ENCODE measurements around the gene MFAP2.

DNA sequence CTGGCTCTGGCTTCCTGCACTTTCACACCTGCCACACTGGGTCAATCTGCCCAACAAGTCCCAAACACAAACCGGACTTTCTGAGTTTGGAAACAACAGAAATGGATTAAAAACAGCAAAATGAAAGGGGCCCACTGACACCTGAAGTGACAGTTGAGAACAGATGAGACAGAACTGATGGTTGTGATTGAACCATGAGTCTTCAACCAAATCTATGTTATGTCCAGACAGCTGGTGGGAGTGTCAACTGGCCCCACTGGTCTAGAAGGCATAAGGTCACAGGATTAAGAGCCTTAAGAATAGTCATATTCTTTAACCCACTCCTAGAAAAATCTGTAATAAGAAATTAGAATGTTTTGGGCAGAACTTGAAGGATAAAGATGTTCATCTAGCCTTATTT is 44.3 kb upstream of the MFAP2 start:
- TF ChIP-seq POLR2A (IDR thresholded peaks at IDR 0.05), result no peak
- TF ChIP-seq, protein P1, sequence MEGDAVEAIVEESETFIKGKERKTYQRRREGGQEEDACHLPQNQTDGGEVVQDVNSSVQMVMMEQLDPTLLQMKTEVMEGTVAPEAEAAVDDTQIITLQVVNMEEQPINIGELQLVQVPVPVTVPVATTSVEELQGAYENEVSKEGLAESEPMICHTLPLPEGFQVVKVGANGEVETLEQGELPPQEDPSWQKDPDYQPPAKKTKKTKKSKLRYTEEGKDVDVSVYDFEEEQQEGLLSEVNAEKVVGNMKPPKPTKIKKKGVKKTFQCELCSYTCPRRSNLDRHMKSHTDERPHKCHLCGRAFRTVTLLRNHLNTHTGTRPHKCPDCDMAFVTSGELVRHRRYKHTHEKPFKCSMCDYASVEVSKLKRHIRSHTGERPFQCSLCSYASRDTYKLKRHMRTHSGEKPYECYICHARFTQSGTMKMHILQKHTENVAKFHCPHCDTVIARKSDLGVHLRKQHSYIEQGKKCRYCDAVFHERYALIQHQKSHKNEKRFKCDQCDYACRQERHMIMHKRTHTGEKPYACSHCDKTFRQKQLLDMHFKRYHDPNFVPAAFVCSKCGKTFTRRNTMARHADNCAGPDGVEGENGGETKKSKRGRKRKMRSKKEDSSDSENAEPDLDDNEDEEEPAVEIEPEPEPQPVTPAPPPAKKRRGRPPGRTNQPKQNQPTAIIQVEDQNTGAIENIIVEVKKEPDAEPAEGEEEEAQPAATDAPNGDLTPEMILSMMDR (IDR thresholded peaks at IDR 0.05), result no peak

Data from Peyer's patch (tissue), 4 donors.